Ishikawa (cell line): ENCODE measurements around the gene ECI2.

Experiments used
- CEBPB ChIP-seq: IDR thresholded peaks from 2 replicates; pipeline ENCODE4 v1.6.1; 2012
- CREB1 ChIP-seq: IDR thresholded peaks from 2 replicates; pipeline ENCODE4 v1.6.1; 2012; ENCODE audit warnings: low read depth
- EGR1 ChIP-seq: IDR thresholded peaks from 2 replicates; pipeline ENCODE4 v1.6.1; 2012
- EP300 ChIP-seq: IDR thresholded peaks from 2 replicates; pipeline ENCODE4 v1.6.1; 2012; ENCODE audit warnings: borderline replicate concordance
- FOXM1 ChIP-seq: IDR thresholded peaks from 2 replicates; pipeline ENCODE4 v1.6.1; 2012; ENCODE audit warnings: low read depth, borderline replicate concordance
- MAX ChIP-seq: IDR thresholded peaks from 2 replicates; pipeline ENCODE4 v1.6.1; 2012
- NFIC ChIP-seq: IDR thresholded peaks from 2 replicates; pipeline ENCODE4 v1.6.1; 2012
- RAD21 ChIP-seq: IDR thresholded peaks from 2 replicates; pipeline ENCODE4 v1.6.1; 2012; ENCODE audit warnings: low read depth
- TAF1 ChIP-seq: IDR thresholded peaks from 2 replicates; pipeline ENCODE4 v1.6.1; 2012; ENCODE audit warnings: low read depth, mild to moderate bottlenecking
- TCF12 ChIP-seq: IDR thresholded peaks from 2 replicates; pipeline ENCODE4 v1.6.1; 2012; ENCODE audit warnings: low read depth
- TEAD4 ChIP-seq: IDR thresholded peaks from 2 replicates; pipeline ENCODE4 v1.6.1; 2012
- YY1 ChIP-seq: IDR thresholded peaks from 2 replicates; pipeline ENCODE4 v1.6.1; 2012; ENCODE audit warnings: low read depth
- ZBTB7A ChIP-seq: IDR thresholded peaks from 2 replicates; pipeline ENCODE4 v1.6.1; 2012; ENCODE audit warnings: low read depth
- TF ChIP-seq, protein P1 (sequence below): IDR thresholded peaks from 2 replicates; pipeline ENCODE4 v1.6.1; 2012; ENCODE audit warnings: low read depth, mild to moderate bottlenecking
- TF ChIP-seq, protein P2 (sequence below): IDR thresholded peaks from 2 replicates; pipeline ENCODE4 v1.6.1; 2012

Gene ECI2

DNA sequence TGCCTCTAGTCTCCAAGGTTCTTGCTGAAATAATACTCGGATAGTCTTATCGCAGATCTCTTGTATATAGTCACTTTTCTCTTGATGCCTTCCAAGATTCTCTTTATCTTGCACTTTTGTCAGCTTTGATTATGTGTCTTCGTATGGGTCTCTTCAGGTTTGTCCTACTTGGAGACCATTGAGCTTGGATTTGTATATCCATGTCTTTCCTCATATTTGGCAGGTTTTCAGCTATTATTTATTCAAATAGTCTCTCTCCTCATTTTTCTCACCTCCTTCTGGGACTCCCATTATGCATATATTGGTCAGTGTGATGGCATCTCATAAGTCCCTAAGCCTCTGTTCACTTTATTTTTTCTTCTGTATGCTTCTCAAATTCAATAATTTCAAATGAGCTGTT lies 23.0 kb downstream of the ECI2 start:
- TF ChIP-seq, protein P1, sequence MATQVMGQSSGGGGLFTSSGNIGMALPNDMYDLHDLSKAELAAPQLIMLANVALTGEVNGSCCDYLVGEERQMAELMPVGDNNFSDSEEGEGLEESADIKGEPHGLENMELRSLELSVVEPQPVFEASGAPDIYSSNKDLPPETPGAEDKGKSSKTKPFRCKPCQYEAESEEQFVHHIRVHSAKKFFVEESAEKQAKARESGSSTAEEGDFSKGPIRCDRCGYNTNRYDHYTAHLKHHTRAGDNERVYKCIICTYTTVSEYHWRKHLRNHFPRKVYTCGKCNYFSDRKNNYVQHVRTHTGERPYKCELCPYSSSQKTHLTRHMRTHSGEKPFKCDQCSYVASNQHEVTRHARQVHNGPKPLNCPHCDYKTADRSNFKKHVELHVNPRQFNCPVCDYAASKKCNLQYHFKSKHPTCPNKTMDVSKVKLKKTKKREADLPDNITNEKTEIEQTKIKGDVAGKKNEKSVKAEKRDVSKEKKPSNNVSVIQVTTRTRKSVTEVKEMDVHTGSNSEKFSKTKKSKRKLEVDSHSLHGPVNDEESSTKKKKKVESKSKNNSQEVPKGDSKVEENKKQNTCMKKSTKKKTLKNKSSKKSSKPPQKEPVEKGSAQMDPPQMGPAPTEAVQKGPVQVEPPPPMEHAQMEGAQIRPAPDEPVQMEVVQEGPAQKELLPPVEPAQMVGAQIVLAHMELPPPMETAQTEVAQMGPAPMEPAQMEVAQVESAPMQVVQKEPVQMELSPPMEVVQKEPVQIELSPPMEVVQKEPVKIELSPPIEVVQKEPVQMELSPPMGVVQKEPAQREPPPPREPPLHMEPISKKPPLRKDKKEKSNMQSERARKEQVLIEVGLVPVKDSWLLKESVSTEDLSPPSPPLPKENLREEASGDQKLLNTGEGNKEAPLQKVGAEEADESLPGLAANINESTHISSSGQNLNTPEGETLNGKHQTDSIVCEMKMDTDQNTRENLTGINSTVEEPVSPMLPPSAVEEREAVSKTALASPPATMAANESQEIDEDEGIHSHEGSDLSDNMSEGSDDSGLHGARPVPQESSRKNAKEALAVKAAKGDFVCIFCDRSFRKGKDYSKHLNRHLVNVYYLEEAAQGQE: no peak
- TF ChIP-seq NFIC (no peak), YY1 (no peak), EGR1 (no peak), FOXM1 (no peak), CREB1 (no peak), EP300 (no peak), ZBTB7A (no peak), TEAD4 (no peak), RAD21 (no peak), TAF1 (no peak), MAX (no peak), CEBPB (no peak), TCF12 (no peak)
- TF ChIP-seq, protein P2, sequence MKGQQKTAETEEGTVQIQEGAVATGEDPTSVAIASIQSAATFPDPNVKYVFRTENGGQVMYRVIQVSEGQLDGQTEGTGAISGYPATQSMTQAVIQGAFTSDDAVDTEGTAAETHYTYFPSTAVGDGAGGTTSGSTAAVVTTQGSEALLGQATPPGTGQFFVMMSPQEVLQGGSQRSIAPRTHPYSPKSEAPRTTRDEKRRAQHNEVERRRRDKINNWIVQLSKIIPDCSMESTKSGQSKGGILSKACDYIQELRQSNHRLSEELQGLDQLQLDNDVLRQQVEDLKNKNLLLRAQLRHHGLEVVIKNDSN: no peak

GRCh38 chr6:4108561-4109093 lies 26.7 kb downstream of the ECI2 start:
- TF ChIP-seq EP300 (no peak), CEBPB (no peak), CREB1 (no peak), MAX (no peak), TEAD4 (no peak), EGR1 (no peak), TCF12 (no peak), TAF1 (no peak), FOXM1 (no peak), YY1 (no peak), ZBTB7A (no peak), NFIC (no peak), RAD21 (no peak)
- TF ChIP-seq, protein P2: no peak
- TF ChIP-seq, protein P1: no peak

DNA sequence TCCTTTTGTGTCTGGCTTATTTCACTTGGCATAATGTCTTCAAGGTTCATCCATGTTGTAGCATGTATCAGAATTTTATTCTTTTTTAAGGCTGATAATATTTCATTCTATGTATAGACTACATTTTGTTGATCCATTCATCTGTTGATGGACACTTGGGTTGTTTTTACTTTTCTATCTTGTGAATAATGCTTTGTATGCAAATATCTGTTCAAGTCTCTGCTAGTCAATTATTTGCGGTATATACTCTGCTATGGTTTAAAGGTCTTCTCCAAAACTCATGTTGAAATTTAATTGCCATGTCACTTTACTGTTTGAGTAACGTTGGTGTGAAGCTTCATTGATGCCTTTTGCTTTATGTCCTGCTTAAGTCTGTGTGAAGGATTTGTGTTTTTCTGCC lies 27.5 kb downstream of the ECI2 start:
- TF ChIP-seq TAF1: no peak
- TF ChIP-seq CREB1: no peak
- no peak for TF ChIP-seq YY1
- TF ChIP-seq TEAD4: no peak
- no peak for TF ChIP-seq RAD21
- no peak for TF ChIP-seq EGR1
- no peak for TF ChIP-seq NFIC
- no peak for TF ChIP-seq CEBPB
- no peak for TF ChIP-seq EP300
- TF ChIP-seq FOXM1: no peak
- no peak for TF ChIP-seq ZBTB7A
- TF ChIP-seq TCF12: no peak
- TF ChIP-seq, protein P1: no peak
- TF ChIP-seq MAX: no peak

DNA sequence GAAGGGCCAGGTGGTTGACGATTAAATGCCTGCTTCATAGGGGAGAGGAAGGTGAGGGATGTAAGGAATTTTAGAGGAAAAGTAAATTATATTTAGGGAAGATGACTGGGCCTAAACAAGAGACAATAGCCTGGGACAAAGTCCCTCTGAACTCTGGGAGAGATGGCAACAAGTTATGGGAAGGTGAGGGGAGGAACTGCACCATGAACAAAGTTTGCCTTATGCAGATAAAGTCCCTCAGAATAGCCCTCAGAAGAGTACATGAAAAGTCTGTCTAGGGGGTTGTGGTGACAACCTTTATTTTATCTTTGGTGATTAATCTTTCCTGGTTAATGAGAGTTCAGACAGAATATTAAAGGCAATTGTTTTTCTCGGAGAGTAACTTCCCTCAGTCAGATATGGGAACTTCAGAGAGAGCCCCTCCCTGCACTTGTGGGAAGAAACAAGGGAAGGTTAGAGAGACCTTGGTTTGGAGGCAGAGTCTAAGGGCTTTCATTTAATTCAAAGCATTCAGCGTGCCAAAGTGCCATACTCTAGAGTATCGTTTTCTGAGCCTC lies 29.3 kb downstream of the ECI2 start:
- TF ChIP-seq EP300: no peak
- TF ChIP-seq, protein P2: no peak
- no peak for TF ChIP-seq MAX
- no peak for TF ChIP-seq NFIC
- no peak for TF ChIP-seq FOXM1
- TF ChIP-seq CREB1: no peak
- no peak for TF ChIP-seq EGR1
- no peak for TF ChIP-seq YY1
- no peak for TF ChIP-seq RAD21
- no peak for TF ChIP-seq TEAD4
- TF ChIP-seq TAF1: no peak
- no peak for TF ChIP-seq TCF12
